Gastrocnemius medialis (tissue), 4 donors: ENCODE results near the gene RGS17. TPM values are rescaled to one million over a fixed set of nuclear protein-coding genes. Genes with fewer than 3 reads are reported as not detected.

Experiments
- ATAC-seq, 2 donors: fragments of 150-250 bp; one replicate each; pipeline ENCODE4 v1.9.1; 2016
- DNase-seq, 2 donors: peaks; one replicate each; pipeline ENCODE4 v3.0.0-alpha.2; 2019
- H3K27ac ChIP-seq, 4 donors: fragments of 200-600 bp; sonication (generic); 1 replicate in 1 of 4; 2 replicates in 3 of 4; pipeline ENCODE4 v1.5.1; 2016 to 2018; ENCODE audit warnings: mild to moderate bottlenecking in 2 of 4, moderate library complexity in 1 of 4
- H3K27me3 ChIP-seq, 3 donors: fragments of 200-600 bp; sonication (generic) in 2 of 3; 1 replicate in 1 of 3; 2 replicates in 2 of 3; pipeline versions ENCODE4 v1.5.1 to v1.6.0; 2016 to 2019; ENCODE audit warnings: mild to moderate bottlenecking in 1 of 3, moderate library complexity in 1 of 3
- H3K36me3 ChIP-seq, 2 donors: fragments of 200-600 bp; sonication (generic) in 1 of 2; one replicate each; pipeline ENCODE4 v1.5.1; 2017 to 2018
- H3K4me1 ChIP-seq, 2 donors: fragments of 200-600 bp; sonication (generic) in 1 of 2; one replicate each; pipeline ENCODE4 v1.5.1; 2016 to 2017; ENCODE audit warnings: mild to moderate bottlenecking in 2 of 2
- H3K4me3 ChIP-seq, 4 donors: fragments of 200-600 bp; sonication (generic) in 3 of 4; 1 replicate in 1 of 4; 2 replicates in 3 of 4; pipeline ENCODE4 v1.5.1; 2016 to 2019; ENCODE audit warnings: mild to moderate bottlenecking in 2 of 4
- H3K9me3 ChIP-seq, 3 donors: fragments of 200-600 bp; sonication (generic) in 2 of 3; 1 replicate in 1 of 3; 2 replicates in 2 of 3; pipeline ENCODE4 v1.5.1; 2016 to 2019
- POLR2A ChIP-seq, 2 donors: fragments of 450-650 bp; IDR thresholded peaks; one replicate each; pipeline ENCODE4 v1.6.1; 2017; ENCODE audit warnings: antibody characterized with exemption in 2 of 2, mild to moderate bottlenecking in 2 of 2, moderate library complexity in 2 of 2
- in situ Hi-C, 4 donors: fragments of 200-750 bp; cut with MboI; loops; one replicate each; pipeline versions ENCODE4 v1.15.0 to v1.8.0; 2017; ENCODE audit warnings: low sequenced_read_pairs in 4 of 4
- intact Hi-C: fragments of 100-400 bp; cut with DNase I; formaldehyde crosslinking; loops from one replicate; pipeline ENCODE4 v1.15.1; 2023; ENCODE audit warnings: low total_unique reads
- total RNA-seq, 4 donors: library from RNA; depleted of rRNA; stranded (reverse); fragments of >200 nt; gene quantifications; one replicate each; pipeline versions ENCODE4 v1.1.0 to v1.2.3, GENCODE V29; 2016
- TF ChIP-seq, protein P1 (sequence below), 5 experiments: fragments of 450-650 bp in 3 of 5; fragments of 200-600 bp in 2 of 5; sonication (generic) in 2 of 5; IDR thresholded peaks in 4 of 5; conservative IDR thresholded peaks in 1 of 5; 1 replicate in 4 of 5; 2 replicates in 1 of 5; pipeline ENCODE4 v1.5.1; 2016 to 2019; ENCODE audit warnings: antibody characterized with exemption in 5 of 5, mild to moderate bottlenecking in 3 of 5, moderate library complexity in 3 of 5

The RGS17 gene
- total RNA-seq, 4 donors from 2014 or later = 0.11 TPM; not detected in 3

DNA sequence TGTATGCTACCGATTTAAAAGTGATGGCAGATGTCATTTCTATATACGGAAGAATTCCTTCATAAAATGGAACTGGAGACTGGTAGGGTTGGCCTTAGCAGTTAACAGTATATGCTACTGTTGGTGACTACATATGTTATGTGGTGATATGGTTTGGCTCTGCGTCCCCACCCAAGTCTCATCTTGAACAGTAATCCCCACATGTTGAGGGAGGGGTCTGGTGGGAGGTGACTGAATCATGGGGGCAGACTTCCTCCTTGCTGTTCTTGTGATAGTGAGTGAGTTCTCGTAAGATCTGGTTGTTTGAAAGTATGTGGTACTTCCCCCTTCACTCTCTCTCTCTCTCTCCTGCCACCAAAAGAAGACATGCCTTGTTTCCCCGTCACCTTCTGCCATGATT is 29.6 kb downstream of the RGS17 start:
- in situ Hi-C loops (no loop called here), intact Hi-C loops (no loop called here)
- H3K36me3 ChIP-seq = no peaks in the 10 kb centered on the region
- H3K9me3 ChIP-seq = no peaks in the 10 kb centered on the region
- TF ChIP-seq, protein P1, sequence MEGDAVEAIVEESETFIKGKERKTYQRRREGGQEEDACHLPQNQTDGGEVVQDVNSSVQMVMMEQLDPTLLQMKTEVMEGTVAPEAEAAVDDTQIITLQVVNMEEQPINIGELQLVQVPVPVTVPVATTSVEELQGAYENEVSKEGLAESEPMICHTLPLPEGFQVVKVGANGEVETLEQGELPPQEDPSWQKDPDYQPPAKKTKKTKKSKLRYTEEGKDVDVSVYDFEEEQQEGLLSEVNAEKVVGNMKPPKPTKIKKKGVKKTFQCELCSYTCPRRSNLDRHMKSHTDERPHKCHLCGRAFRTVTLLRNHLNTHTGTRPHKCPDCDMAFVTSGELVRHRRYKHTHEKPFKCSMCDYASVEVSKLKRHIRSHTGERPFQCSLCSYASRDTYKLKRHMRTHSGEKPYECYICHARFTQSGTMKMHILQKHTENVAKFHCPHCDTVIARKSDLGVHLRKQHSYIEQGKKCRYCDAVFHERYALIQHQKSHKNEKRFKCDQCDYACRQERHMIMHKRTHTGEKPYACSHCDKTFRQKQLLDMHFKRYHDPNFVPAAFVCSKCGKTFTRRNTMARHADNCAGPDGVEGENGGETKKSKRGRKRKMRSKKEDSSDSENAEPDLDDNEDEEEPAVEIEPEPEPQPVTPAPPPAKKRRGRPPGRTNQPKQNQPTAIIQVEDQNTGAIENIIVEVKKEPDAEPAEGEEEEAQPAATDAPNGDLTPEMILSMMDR (IDR thresholded peaks at IDR 0.05 in 4 of 5, conservative IDR thresholded peaks at IDR 0.05 in 1 of 5) = no peak
- no peak for TF ChIP-seq POLR2A (IDR thresholded peaks at IDR 0.05)
- no peak overlapping the region for H3K27ac ChIP-seq
- ATAC-seq (no peak), DNase-seq (no peak)
- H3K4me3 ChIP-seq = no peak overlapping the region
- no peaks in the 10 kb centered on the region for H3K27me3 ChIP-seq
- H3K4me1 ChIP-seq = peaks cover 9 to 11% of the 10 kb centered on the region in 2 donors

DNA sequence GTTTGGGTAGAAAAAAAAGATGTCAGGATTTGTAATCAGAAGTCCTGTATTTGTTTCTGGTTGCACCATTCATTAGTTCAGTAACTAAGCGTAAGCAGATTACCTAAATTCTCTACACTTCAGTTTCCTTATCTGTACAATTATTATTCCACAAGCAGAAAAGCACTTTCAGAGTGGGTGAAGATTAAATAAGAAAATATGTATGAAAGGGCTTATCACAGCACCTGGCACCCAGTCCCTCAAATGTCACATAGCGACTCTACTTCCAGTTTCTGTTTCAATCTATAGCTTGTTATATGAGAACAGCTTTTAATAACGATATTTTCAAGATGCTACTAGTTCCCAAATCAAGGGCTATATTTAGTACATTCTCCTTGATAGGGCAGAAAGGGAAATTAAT is 31.4 kb downstream of the RGS17 start:
- intact Hi-C loops = no loop called here
- DNase-seq = no peak
- no peak overlapping the region for H3K27ac ChIP-seq
- no peak for ATAC-seq
- TF ChIP-seq, protein P1 (IDR thresholded peaks at IDR 0.05 in 4 of 5, conservative IDR thresholded peaks at IDR 0.05 in 1 of 5) = no peak
- no peak for TF ChIP-seq POLR2A (IDR thresholded peaks at IDR 0.05)
- H3K36me3 ChIP-seq = no peaks in the 10 kb centered on the region
- H3K4me3 ChIP-seq = no peak overlapping the region
- in situ Hi-C loops = no loop called here
- H3K9me3 ChIP-seq = no peaks in the 10 kb centered on the region
- peaks cover 5 to 9% of the 10 kb centered on the region in 2 donors for H3K4me1 ChIP-seq
- no peaks in the 10 kb centered on the region for H3K27me3 ChIP-seq

DNA sequence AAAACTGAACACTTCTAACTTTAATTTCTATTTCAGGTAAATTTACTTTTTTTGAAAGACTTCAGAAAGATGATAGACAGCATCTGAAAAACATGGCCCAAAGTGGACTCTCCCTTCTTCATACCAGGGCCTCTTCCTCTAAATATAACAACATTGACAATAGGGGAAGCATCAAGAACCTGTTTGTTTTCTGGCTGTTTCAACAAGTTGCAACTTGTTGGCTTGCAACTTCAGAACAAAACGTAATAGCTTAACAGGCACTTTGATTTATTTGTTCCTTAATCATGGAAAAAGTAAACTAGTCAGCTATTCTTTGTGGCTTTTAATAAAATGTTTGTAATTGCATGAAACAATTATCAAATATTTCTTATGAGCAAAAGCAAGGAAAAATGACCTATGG is 34.3 kb downstream of the RGS17 start:
- no peaks in the 10 kb centered on the region for H3K36me3 ChIP-seq
- no peaks in the 10 kb centered on the region for H3K27me3 ChIP-seq
- no peak overlapping the region for H3K27ac ChIP-seq
- no peak for TF ChIP-seq POLR2A (IDR thresholded peaks at IDR 0.05)
- TF ChIP-seq, protein P1 (IDR thresholded peaks at IDR 0.05 in 4 of 5, conservative IDR thresholded peaks at IDR 0.05 in 1 of 5) = no peak
- H3K4me1 ChIP-seq = no peaks in the 10 kb centered on the region
- in situ Hi-C loops (no loop called here), intact Hi-C loops (no loop called here)
- H3K4me3 ChIP-seq = no peak overlapping the region
- no peak for DNase-seq
- no peak for ATAC-seq
- H3K9me3 ChIP-seq = no peaks in the 10 kb centered on the region

DNA sequence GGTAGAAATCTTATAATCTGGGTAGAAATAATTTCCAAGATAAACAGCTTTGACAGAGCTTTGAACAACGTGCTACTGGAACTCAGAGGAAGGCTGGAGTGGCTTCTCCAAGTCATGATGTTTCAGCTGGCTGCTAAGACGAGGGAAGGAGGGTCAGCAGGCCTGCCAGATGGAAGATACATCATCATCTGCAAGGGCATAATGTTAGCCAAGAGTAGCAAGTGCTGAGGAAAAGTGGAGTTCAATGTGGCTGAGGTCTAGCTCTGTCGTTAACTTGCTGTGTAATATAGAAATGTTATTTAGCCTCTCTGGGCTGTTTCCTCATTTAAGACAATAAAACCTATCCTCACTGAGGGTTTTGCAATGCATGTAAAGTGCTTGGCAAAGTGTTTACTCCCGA is 35.1 kb downstream of the RGS17 start:
- no peak for DNase-seq
- H3K4me1 ChIP-seq = no peaks in the 10 kb centered on the region
- intact Hi-C loops = no loop called here
- in situ Hi-C loops = no loop called here
- no peak overlapping the region for H3K4me3 ChIP-seq
- no peaks in the 10 kb centered on the region for H3K27me3 ChIP-seq
- ATAC-seq = no peak
- no peaks in the 10 kb centered on the region for H3K9me3 ChIP-seq
- H3K36me3 ChIP-seq = no peaks in the 10 kb centered on the region
- no peak overlapping the region for H3K27ac ChIP-seq
- TF ChIP-seq POLR2A (IDR thresholded peaks at IDR 0.05) = no peak
- TF ChIP-seq, protein P1 (IDR thresholded peaks at IDR 0.05 in 4 of 5, conservative IDR thresholded peaks at IDR 0.05 in 1 of 5) = no peak
